Keratinocyte (primary cell): Measurements from ENCODE around the gene ZNF814.

ENCODE experiments used
- CTCF ChIP-seq, 3 experiments: IDR thresholded peaks in 1 of 3; conservative IDR thresholded peaks in 1 of 3; optimal IDR thresholded peaks in 1 of 3; 2 replicates in 2 of 3; 3 replicates in 1 of 3; pipeline versions ENCODE3 to v1.5.1; 2011; ENCODE audit warnings: low read length in 3 of 3, mild to moderate bottlenecking in 3 of 3, moderate library complexity in 2 of 3, control low read depth in 1 of 3, inconsistent platforms in 1 of 3; ENCODE audit not compliant: insufficient read depth in 2 of 3; ENCODE audit errors: extremely low read depth in 1 of 3
- EZH2 ChIP-seq: IDR thresholded peaks from one replicate; pipeline ENCODE4 v1.6.1; 2012; ENCODE audit warnings: inconsistent platforms, mild to moderate bottlenecking, low read length, moderate library complexity

DNA sequence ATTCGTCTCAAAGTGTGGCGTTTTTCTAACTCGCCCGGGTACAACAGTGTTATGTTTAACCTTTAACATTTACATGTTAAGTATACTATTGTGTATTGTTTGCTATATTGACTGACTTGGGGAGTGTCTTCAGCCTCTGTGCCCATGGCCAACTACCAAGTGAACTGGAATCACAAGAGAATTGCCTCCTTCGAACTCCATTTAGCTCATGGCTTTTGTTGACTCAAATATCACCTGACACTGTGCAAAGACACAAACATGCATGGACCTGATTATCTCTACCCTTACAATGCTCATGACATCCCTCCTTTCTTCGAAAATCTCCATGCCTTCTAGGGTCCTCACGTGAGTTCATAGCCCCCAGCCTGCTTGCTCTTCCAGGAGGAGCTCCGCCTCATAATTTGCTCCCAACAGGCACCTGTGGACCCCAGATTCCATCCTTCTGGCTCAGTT lies 704 bp downstream of the ZNF814 start:
- no peak for TF ChIP-seq CTCF (optimal IDR thresholded peaks at IDR 0.05 in 1 of 3, IDR thresholded peaks at IDR 0.05 in 1 of 3, conservative IDR thresholded peaks at IDR 0.05 in 1 of 3; ENCODE audit: extremely low read depth in 1 of 3, insufficient read depth in 2 of 3, low read length in 3 of 3)
- TF ChIP-seq EZH2, result no peak
